MM.1S (cell line): ENCODE results near the gene PPP1R12A.

Experiments
- EZH2 ChIP-seq: fragments of 300-600 bp; sonication (generic); optimal IDR thresholded peaks from 2 replicates; pipeline ENCODE3; 2017; ENCODE audit warnings: low read depth, mild to moderate bottlenecking, antibody characterized with exemption, low read length, mixed read lengths
- TF ChIP-seq, protein P1 (sequence below): fragments of 300-600 bp; sonication (generic); IDR thresholded peaks from 2 replicates; pipeline ENCODE4 v1.5.1; 2016; ENCODE audit warnings: antibody characterized with exemption, low read length, mixed read lengths

- TF ChIP-seq, protein P1, sequence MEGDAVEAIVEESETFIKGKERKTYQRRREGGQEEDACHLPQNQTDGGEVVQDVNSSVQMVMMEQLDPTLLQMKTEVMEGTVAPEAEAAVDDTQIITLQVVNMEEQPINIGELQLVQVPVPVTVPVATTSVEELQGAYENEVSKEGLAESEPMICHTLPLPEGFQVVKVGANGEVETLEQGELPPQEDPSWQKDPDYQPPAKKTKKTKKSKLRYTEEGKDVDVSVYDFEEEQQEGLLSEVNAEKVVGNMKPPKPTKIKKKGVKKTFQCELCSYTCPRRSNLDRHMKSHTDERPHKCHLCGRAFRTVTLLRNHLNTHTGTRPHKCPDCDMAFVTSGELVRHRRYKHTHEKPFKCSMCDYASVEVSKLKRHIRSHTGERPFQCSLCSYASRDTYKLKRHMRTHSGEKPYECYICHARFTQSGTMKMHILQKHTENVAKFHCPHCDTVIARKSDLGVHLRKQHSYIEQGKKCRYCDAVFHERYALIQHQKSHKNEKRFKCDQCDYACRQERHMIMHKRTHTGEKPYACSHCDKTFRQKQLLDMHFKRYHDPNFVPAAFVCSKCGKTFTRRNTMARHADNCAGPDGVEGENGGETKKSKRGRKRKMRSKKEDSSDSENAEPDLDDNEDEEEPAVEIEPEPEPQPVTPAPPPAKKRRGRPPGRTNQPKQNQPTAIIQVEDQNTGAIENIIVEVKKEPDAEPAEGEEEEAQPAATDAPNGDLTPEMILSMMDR, result no peak
- TF ChIP-seq EZH2, result no peak
These were observed 37.3 kb downstream of the PPP1R12A start for GRCh38 chr12:79897617-79898016.
